GM12878 (cell line): Measurements from ENCODE around the gene ELN. TPM values are rescaled to one million over a fixed set of nuclear protein-coding genes. Genes with fewer than 3 reads are reported as not detected.

Experiments
- ATAC-seq: fragments of 200-7000 bp; cut with Tn5 transposase; 3 replicates; pipeline ENCODE4 v1.9.1; 2020; ENCODE audit warnings: mild to moderate bottlenecking, moderate library complexity
- BruUV-seq: library from RNA; stranded (reverse); fragments of 400-500 nt; replicated peaks from 2 replicates; lab custom pipeline; 2021; lab: Mats Ljungman, UMichigan
- CTCF ChIA-PET: fragments of 300-600 bp; sonication (Branson Sonifier 250); formaldehyde crosslinking; extraction: SDS; loops from one replicate; lab custom pipeline; 2021; ENCODE audit warnings: inconsistent platforms; lab: Yijun Ruan, JAX
- POLR2A ChIA-PET: fragments of 350-600 bp; formaldehyde crosslinking; extraction: SDS; loops from one replicate; lab custom pipeline; 2021; ENCODE audit warnings: inconsistent platforms; lab: Charles Lee
- RAD21 ChIA-PET: fragments of 300-600 bp; sonication (Branson Sonifier 250); formaldehyde crosslinking; loops from one replicate; lab custom pipeline; 2023; ENCODE audit warnings: antibody characterized with exemption; ENCODE audit not compliant: unreplicated experiment; lab: Charles Lee
- SMC1A ChIA-PET: fragments of 300-600 bp; sonication (Branson Sonifier 250); formaldehyde crosslinking; loops from one replicate; lab custom pipeline; 2023; ENCODE audit not compliant: unreplicated experiment, uncharacterized antibody; lab: Charles Lee
- DNase-seq: peaks from one replicate; pipeline ENCODE4 v3.0.0-alpha.2; 2011; ENCODE audit warnings: low read depth, low spot score
- FAIRE-seq: peaks from 3 replicates; lab custom pipeline; 2011; peaks lifted over from hg19 to GRCh38; lab: Jason Lieb, UNC
- H2AFZ ChIP-seq: 2 replicates; pipeline ENCODE4 v1.6.0; 2011; ENCODE audit warnings: low read depth, low read length, control low read depth; ENCODE audit not compliant: control insufficient read depth
- H3K27ac ChIP-seq: 2 replicates; pipeline ENCODE4 v1.5.1; 2011; ENCODE audit warnings: control low read depth; ENCODE audit not compliant: control insufficient read depth, insufficient read depth
- H3K27me3 ChIP-seq, 2 experiments: replicated peaks in 1 of 2; 2 replicates each; pipeline versions ENCODE4 v1.6.0 to v1.6.1; 2011; ENCODE audit warnings: low read length in 1 of 2; ENCODE audit not compliant: control insufficient read depth in 2 of 2, insufficient read depth in 2 of 2
- H3K36me3 ChIP-seq, 2 experiments: 2 replicates each; pipeline ENCODE4 v1.5.1; 2011; ENCODE audit warnings: low read length in 1 of 2; ENCODE audit not compliant: control insufficient read depth in 2 of 2, insufficient read depth in 2 of 2
- H3K4me1 ChIP-seq: 2 replicates; pipeline ENCODE4 v1.6.1; 2011; ENCODE audit warnings: mild to moderate bottlenecking, low read length, moderate library complexity, mixed read lengths; ENCODE audit not compliant: control insufficient read depth, insufficient read depth
- H3K4me2 ChIP-seq: 2 replicates; pipeline ENCODE4 v1.6.0; 2011; ENCODE audit warnings: control low read depth; ENCODE audit not compliant: control insufficient read depth, insufficient read depth
- H3K4me3 ChIP-seq: fragments of 200-600 bp; sonication (generic); 2 replicates; pipeline ENCODE4 v1.5.1; 2016
- H3K79me2 ChIP-seq: 2 replicates; pipeline ENCODE4 v1.6.0; 2011; ENCODE audit warnings: low read length; ENCODE audit not compliant: control insufficient read depth, insufficient read depth
- H3K9ac ChIP-seq: 2 replicates; pipeline ENCODE4 v1.8.0; 2011; ENCODE audit warnings: low read length, control low read depth, mixed read lengths; ENCODE audit not compliant: control insufficient read depth, insufficient read depth
- H3K9me3 ChIP-seq: replicated peaks from 3 replicates; pipeline ENCODE4 v1.5.1; 2011; ENCODE audit warnings: mild to moderate bottlenecking, low read length; ENCODE audit not compliant: control insufficient read depth, insufficient read depth
- H4K20me1 ChIP-seq: 2 replicates; pipeline ENCODE4 v1.6.0; 2011; ENCODE audit not compliant: control insufficient read depth, insufficient read depth
- BMI1 ChIP-seq: fragments of 450-650 bp; IDR thresholded peaks from 2 replicates; pipeline ENCODE4 v1.6.1; 2016; ENCODE audit warnings: mild to moderate bottlenecking, moderate library complexity, borderline replicate concordance
- BRCA1 ChIP-seq: IDR thresholded peaks from 2 replicates; pipeline ENCODE4 v1.6.1; 2011; ENCODE audit warnings: low read depth, low read length, improper control_type of control experiment
- DPF2 ChIP-seq: fragments of 450-650 bp; IDR thresholded peaks from 2 replicates; pipeline ENCODE4 v1.6.1; 2017; ENCODE audit warnings: mild to moderate bottlenecking
- EP300 ChIP-seq, 2 experiments: fragments of 150-350 bp in 1 of 2; IDR thresholded peaks; 2 replicates each; pipeline ENCODE4 v1.6.1; 2011 to 2012; ENCODE audit warnings: low read depth in 2 of 2, low read length in 2 of 2, borderline replicate concordance in 1 of 2, improper control_type of control experiment in 1 of 2, inconsistent platforms in 1 of 2; ENCODE audit not compliant: control insufficient read depth in 1 of 2
- KDM1A ChIP-seq: fragments of 200-600 bp; sonication (generic); IDR thresholded peaks from 2 replicates; pipeline ENCODE4 v1.6.1; 2016; ENCODE audit warnings: borderline replicate concordance
- KLF5 ChIP-seq: fragments of 450-650 bp; IDR thresholded peaks from 2 replicates; pipeline ENCODE4 v1.6.1; 2014; ENCODE audit warnings: mild to moderate bottlenecking; ENCODE audit not compliant: partially characterized antibody
- NR2C1 ChIP-seq: fragments of 450-650 bp; IDR thresholded peaks from 2 replicates; pipeline ENCODE4 v1.6.1; 2017; ENCODE audit warnings: antibody characterized with exemption, mild to moderate bottlenecking, moderate library complexity
- RCOR1 ChIP-seq: conservative IDR thresholded peaks from 2 replicates; pipeline ENCODE4 v1.6.1; 2012; ENCODE audit warnings: low read depth, low read length, improper control_type of control experiment
- REST ChIP-seq: IDR thresholded peaks from 2 replicates; pipeline ENCODE4 v1.6.1; 2012; ENCODE audit warnings: mild to moderate bottlenecking, low read depth, low read length
- SP1 ChIP-seq: IDR thresholded peaks from one replicate; pipeline ENCODE4 v1.6.1; 2011; ENCODE audit warnings: low read depth, low read length
- SUZ12 ChIP-seq: fragments of 200-600 bp; sonication (generic); IDR thresholded peaks from one replicate; pipeline ENCODE4 v1.6.1; 2018; ENCODE audit warnings: antibody characterized with exemption, mild to moderate bottlenecking; ENCODE audit not compliant: unreplicated experiment
- TCF12 ChIP-seq: IDR thresholded peaks from 2 replicates; pipeline ENCODE4 v1.6.1; 2011; ENCODE audit warnings: low read depth, mild to moderate bottlenecking, low read length
- WRNIP1 ChIP-seq: IDR thresholded peaks from 2 replicates; pipeline ENCODE4 v1.6.1; 2011; ENCODE audit warnings: low read depth, low read length, improper control_type of control experiment, borderline replicate concordance
- ZNF384 ChIP-seq: IDR thresholded peaks from 2 replicates; pipeline ENCODE4 v1.6.1; 2012; ENCODE audit warnings: low read depth, mild to moderate bottlenecking, low read length, improper control_type of control experiment, borderline replicate concordance
- WGBS: methylation state at CpG from one replicate; pipeline ENCODE4 v1.1.6; 2016; ENCODE audit warnings: low lambda C conversion rate; ENCODE audit not compliant: insufficient replicate concordance, insufficient coverage; ENCODE audit errors: missing lambda C conversion rate; 5-methylcytosine and 5-hydroxymethylcytosine counted together
- in situ Hi-C: fragments of 300-500 bp; cut with MboI; formaldehyde crosslinking; loops from 9 replicates; pipeline ENCODE4 v1.14.3; 2018; ENCODE audit warnings: mixed read lengths
- intact Hi-C: fragments of 100-400 bp; cut with micrococcal nuclease; formaldehyde crosslinking; loops from one replicate; pipeline ENCODE4 v1.14.2; 2022; ENCODE audit not compliant: unreplicated experiment
- polyA plus RNA-seq, 11 experiments: library from polyadenylated mRNA; depleted of rRNA in 4 of 11; unstranded in 6 of 11; stranded (reverse) in 5 of 11; fragments of >200 nt; fragmentation: Nextera tagmentation in 4 of 11; fragmentation: Illumina TruSeq in 1 of 11; extraction: Ambion mirVana in 4 of 11; extraction: Trizol in 1 of 11; gene quantifications; 1 replicate in 1 of 11; 2 replicates in 10 of 11; pipeline versions ENCODE4 v1.2.1 to v1.2.3, GENCODE V29; 2011 to 2016; ENCODE audit warnings: inconsistent platforms in 2 of 11, missing spikeins in 2 of 11, low read depth in 1 of 11
- total RNA-seq, 4 experiments: library from RNA; depleted of rRNA in 3 of 4; stranded (reverse); fragments of >200 nt in 3 of 4; fragmentation: Illumina TruSeq in 1 of 4; extraction: Trizol in 1 of 4; gene quantifications; 2 replicates each; pipeline versions ENCODE4 v1.2.1 to v1.2.3, GENCODE V29; 2013 to 2021
- TF ChIP-seq, protein P1 (sequence below): fragments of 450-650 bp; IDR thresholded peaks from 2 replicates; pipeline ENCODE4 v1.6.1; 2014; ENCODE audit warnings: mild to moderate bottlenecking
- TF ChIP-seq, protein P2 (sequence below): fragments of 450-650 bp; IDR thresholded peaks from 2 replicates; pipeline ENCODE4 v1.6.1; 2017; ENCODE audit warnings: antibody characterized with exemption, mild to moderate bottlenecking, moderate library complexity

ELN gene
- total and polyA plus RNA-seq, 10 of the 15 experiments (the other 5 are each of a cell fraction or from before 2014, with no cell fraction given) = 0.08 to 0.27 (median 0.23) TPM; not detected in 7

DNA sequence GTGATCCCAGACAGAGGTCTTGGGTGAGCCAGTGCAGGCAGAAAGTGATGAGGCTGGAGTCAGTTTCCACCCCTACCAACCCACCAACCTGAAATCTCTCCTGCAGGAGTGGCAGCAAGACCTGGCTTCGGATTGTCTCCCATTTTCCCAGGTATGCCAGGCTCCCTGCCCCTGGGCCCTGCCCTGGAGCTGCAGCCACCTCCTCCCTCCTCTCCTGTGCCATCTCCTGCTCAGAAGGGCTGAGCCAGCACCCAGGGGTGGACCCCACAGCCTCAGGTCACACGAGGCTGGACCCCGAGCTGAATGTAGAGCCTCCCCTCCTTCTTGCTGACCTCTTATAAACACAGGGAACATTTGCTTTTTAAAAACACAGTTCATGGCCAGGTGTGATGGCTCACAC lies 38.7 kb downstream of the ELN start:
- H3K27me3 ChIP-seq = no peaks in the 10 kb centered on the region
- CTCF ChIA-PET = interaction anchor here (0.9 to 5.1 kb wide), 7 partner anchors 33 to 334 kb away, joined by 3 to 58 read pairs (median 21); no protein-coding TSS in a partner anchor
- no peaks in the 10 kb centered on the region; a peak in 1 of 4 replicates for H3K36me3 ChIP-seq
- no peak overlapping the region for H3K9ac ChIP-seq
- in situ Hi-C loops (no loop called here), intact Hi-C loops (loop anchor here (5.0 to 10.0 kb wide), 2 partner anchors 58 to 116 kb away; no protein-coding TSS in a partner anchor)
- H3K4me1 ChIP-seq = no peaks in the 10 kb centered on the region
- H3K4me3 ChIP-seq = no peak overlapping the region
- no peak overlapping the region for H3K4me2 ChIP-seq
- TF ChIP-seq RCOR1 (no peak), WRNIP1 (no peak), NR2C1 (no peak), KDM1A (no peak), SUZ12 (no peak), REST (no peak), ZNF384 (no peak), BMI1 (no peak), DPF2 (no peak), SP1 (no peak), BRCA1 (no peak), KLF5 (no peak), TCF12 (no peak), EP300 (IDR thresholded peaks at IDR 0.05; ENCODE audit: borderline replicate concordance in 1 of 2, control insufficient read depth in 1 of 2, low read depth in 2 of 2, low read length in 2 of 2) (no peak)
- TF ChIP-seq, protein P1, sequence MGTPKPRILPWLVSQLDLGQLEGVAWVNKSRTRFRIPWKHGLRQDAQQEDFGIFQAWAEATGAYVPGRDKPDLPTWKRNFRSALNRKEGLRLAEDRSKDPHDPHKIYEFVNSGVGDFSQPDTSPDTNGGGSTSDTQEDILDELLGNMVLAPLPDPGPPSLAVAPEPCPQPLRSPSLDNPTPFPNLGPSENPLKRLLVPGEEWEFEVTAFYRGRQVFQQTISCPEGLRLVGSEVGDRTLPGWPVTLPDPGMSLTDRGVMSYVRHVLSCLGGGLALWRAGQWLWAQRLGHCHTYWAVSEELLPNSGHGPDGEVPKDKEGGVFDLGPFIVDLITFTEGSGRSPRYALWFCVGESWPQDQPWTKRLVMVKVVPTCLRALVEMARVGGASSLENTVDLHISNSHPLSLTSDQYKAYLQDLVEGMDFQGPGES = no peak
- TF ChIP-seq, protein P2, sequence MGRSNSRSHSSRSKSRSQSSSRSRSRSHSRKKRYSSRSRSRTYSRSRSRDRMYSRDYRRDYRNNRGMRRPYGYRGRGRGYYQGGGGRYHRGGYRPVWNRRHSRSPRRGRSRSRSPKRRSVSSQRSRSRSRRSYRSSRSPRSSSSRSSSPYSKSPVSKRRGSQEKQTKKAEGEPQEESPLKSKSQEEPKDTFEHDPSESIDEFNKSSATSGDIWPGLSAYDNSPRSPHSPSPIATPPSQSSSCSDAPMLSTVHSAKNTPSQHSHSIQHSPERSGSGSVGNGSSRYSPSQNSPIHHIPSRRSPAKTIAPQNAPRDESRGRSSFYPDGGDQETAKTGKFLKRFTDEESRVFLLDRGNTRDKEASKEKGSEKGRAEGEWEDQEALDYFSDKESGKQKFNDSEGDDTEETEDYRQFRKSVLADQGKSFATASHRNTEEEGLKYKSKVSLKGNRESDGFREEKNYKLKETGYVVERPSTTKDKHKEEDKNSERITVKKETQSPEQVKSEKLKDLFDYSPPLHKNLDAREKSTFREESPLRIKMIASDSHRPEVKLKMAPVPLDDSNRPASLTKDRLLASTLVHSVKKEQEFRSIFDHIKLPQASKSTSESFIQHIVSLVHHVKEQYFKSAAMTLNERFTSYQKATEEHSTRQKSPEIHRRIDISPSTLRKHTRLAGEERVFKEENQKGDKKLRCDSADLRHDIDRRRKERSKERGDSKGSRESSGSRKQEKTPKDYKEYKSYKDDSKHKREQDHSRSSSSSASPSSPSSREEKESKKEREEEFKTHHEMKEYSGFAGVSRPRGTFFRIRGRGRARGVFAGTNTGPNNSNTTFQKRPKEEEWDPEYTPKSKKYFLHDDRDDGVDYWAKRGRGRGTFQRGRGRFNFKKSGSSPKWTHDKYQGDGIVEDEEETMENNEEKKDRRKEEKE = no peak
- H3K79me2 ChIP-seq = no peaks in the 10 kb centered on the region
- no peak overlapping the region for H2AFZ ChIP-seq
- DNase-seq (no peak), ATAC-seq (no peak), FAIRE-seq (no peak)
- SMC1A ChIA-PET = interaction anchor here (0.8 to 2.3 kb wide), 3 partner anchors 137 to 334 kb away, joined by 3 to 6 read pairs (median 4); no protein-coding TSS in a partner anchor
- POLR2A ChIA-PET = interaction anchor here (1.0 kb wide), 2 partner anchors 17 to 107 kb away, joined by 3 read pairs; partner anchors contain the start of genes EIF4H and LIMK1
- H4K20me1 ChIP-seq = no peaks in the 10 kb centered on the region
- RAD21 ChIA-PET = interaction anchor here (1.2 to 4.0 kb wide), 6 partner anchors 118 to 335 kb away, joined by 3 to 20 read pairs (median 4); no protein-coding TSS in a partner anchor
- no TSS peak for BruUV-seq
- no peak overlapping the region for H3K27ac ChIP-seq
- no peaks in the 10 kb centered on the region for H3K9me3 ChIP-seq
- WGBS = 40% methylated on average over 3 of the region's 3 CpGs
